ENCODE measurements around the gene SF3A2.
A peak's percentile ranks its signal among the peaks of the same experiment; 100 is the strongest.

Gene SF3A2

GRCh38 chr19:2237869-2238153 is 1.2 kb downstream of the SF3A2 start:
- no peak for DNase-seq
- intact Hi-C loops (cut with DNase I): loop anchor here (5.0 kb wide), 1 partner anchor 81 kb away; no protein-coding TSS in a partner anchor

GRCh38 chr19:2239173-2239572 is 2.5 kb downstream of the SF3A2 start:
- intact Hi-C loops (cut with DNase I): loop anchor here (5.0 kb wide), 1 partner anchor 82 kb away; no protein-coding TSS in a partner anchor
- DNase-seq: no peak

- intact Hi-C loops (cut with DNase I): loop anchor here (5.0 kb wide), 1 partner anchor 83 kb away; no protein-coding TSS in a partner anchor
- DNase-seq: no peak
Measured at GRCh38 chr19:2239771-2240770, 3.4 kb downstream of the SF3A2 start.

- DNase-seq: no peak
- intact Hi-C loops (cut with DNase I): no loop called here
Measured at GRCh38 chr19:2240881-2241760, 4.5 kb downstream of the SF3A2 start.

- DNase-seq: no peak
- intact Hi-C loops (cut with DNase I): no loop called here
Measured at GRCh38 chr19:2242092-2242537, 5.5 kb downstream of the SF3A2 start.

- intact Hi-C loops (cut with DNase I): no loop called here
Measured at GRCh38 chr19:2242816-2243215, 6.2 kb downstream of the SF3A2 start.

GRCh38 chr19:2243274-2244124 is 6.9 kb downstream of the SF3A2 start:
- DNase-seq: no peak
- intact Hi-C loops (cut with DNase I): no loop called here

More at GRCh38 chr19:2242816-2243215, 6.2 kb downstream of the SF3A2 start:
- no peak for DNase-seq

GRCh38 chr19:2244125-2244411 is 7.4 kb downstream of the SF3A2 start:
- intact Hi-C loops (cut with DNase I): no loop called here
- no peak for DNase-seq

GRCh38 chr19:2244486-2244885 is 7.9 kb downstream of the SF3A2 start:
- intact Hi-C loops (cut with DNase I): no loop called here

GRCh38 chr19:2245273-2245672 is 8.6 kb downstream of the SF3A2 start:
- intact Hi-C loops (cut with DNase I): no loop called here
- peak in 1 of 10 donors; percentile 82 for DNase-seq

More at GRCh38 chr19:2244486-2244885, 7.9 kb downstream of the SF3A2 start:
- DNase-seq: no peak

- DNase-seq: peak in 1 of 10 donors; percentile 82
- intact Hi-C loops (cut with DNase I): no loop called here
Measured at GRCh38 chr19:2246014-2246620, 9.5 kb downstream of the SF3A2 start.

GRCh38 chr19:2246801-2247361 is 10.3 kb downstream of the SF3A2 start:
- peak in 5 of 10 donors; percentile 41 to 91 (median 60) for DNase-seq
- intact Hi-C loops (cut with DNase I): no loop called here

GRCh38 chr19:2247433-2248101 is 10.9 kb downstream of the SF3A2 start:
- intact Hi-C loops (cut with DNase I): no loop called here
- peak in 1 of 10 donors; percentile 77 for DNase-seq

- intact Hi-C loops (cut with DNase I): no loop called here
- DNase-seq: no peak
Measured at GRCh38 chr19:2248136-2249009, 11.7 kb downstream of the SF3A2 start.

GRCh38 chr19:2249010-2249866 is 12.6 kb downstream of the SF3A2 start, which contains the start of gene AMH:
Gene AMH, plus strand, starts transcription at chr19:2249323. Its CDS starts 10 bp downstream, at chr19:2249333.
- intact Hi-C loops (cut with DNase I): no loop called here
- DNase-seq: peak in 1 of 10 donors; percentile 85

GRCh38 chr19:2249880-2250765 is 13.5 kb downstream of the SF3A2 start:
- intact Hi-C loops (cut with DNase I): no loop called here
- DNase-seq: peak in 1 of 10 donors; percentile 86

All from posterior cingulate gyrus (tissue), 11 donors.